Measurements from ENCODE around the gene OMA1.

OMA1 gene

DNA sequence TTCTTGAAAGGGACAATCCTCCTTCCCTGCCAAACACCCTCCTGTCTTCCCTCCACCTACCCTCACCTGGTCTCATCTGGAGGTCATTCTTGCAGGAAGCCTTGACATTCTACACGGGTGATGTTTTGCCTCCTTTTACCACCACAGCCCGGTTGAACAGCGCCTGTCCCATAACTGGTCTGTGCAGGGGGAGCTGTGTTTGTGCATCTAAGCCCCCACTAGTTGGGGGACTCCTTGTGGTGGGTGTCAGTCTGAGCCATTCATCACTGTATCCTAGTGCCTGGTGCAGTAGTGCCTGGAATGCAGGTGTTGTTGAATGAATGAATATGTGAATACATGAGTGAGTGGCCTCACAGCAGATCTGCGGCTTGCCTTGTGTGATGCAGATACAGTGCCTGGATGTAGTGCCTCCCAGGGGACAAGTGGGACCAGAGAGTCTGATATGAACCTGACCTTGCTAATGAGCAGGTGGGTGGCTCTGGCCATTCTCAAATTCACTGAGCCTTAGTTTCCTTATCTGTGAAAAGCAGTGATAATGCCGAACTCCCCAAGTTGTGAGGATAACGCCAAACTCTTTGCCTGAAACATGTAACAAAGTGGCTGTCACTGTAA is 79.8 kb downstream of the OMA1 start:
- TF ChIP-seq, protein P1, sequence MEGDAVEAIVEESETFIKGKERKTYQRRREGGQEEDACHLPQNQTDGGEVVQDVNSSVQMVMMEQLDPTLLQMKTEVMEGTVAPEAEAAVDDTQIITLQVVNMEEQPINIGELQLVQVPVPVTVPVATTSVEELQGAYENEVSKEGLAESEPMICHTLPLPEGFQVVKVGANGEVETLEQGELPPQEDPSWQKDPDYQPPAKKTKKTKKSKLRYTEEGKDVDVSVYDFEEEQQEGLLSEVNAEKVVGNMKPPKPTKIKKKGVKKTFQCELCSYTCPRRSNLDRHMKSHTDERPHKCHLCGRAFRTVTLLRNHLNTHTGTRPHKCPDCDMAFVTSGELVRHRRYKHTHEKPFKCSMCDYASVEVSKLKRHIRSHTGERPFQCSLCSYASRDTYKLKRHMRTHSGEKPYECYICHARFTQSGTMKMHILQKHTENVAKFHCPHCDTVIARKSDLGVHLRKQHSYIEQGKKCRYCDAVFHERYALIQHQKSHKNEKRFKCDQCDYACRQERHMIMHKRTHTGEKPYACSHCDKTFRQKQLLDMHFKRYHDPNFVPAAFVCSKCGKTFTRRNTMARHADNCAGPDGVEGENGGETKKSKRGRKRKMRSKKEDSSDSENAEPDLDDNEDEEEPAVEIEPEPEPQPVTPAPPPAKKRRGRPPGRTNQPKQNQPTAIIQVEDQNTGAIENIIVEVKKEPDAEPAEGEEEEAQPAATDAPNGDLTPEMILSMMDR (conservative IDR thresholded peaks at IDR 0.05): no peak
- no peak for TF ChIP-seq ZFX (IDR thresholded peaks at IDR 0.05)
- no peak overlapping the region for H3K27ac ChIP-seq

DNA sequence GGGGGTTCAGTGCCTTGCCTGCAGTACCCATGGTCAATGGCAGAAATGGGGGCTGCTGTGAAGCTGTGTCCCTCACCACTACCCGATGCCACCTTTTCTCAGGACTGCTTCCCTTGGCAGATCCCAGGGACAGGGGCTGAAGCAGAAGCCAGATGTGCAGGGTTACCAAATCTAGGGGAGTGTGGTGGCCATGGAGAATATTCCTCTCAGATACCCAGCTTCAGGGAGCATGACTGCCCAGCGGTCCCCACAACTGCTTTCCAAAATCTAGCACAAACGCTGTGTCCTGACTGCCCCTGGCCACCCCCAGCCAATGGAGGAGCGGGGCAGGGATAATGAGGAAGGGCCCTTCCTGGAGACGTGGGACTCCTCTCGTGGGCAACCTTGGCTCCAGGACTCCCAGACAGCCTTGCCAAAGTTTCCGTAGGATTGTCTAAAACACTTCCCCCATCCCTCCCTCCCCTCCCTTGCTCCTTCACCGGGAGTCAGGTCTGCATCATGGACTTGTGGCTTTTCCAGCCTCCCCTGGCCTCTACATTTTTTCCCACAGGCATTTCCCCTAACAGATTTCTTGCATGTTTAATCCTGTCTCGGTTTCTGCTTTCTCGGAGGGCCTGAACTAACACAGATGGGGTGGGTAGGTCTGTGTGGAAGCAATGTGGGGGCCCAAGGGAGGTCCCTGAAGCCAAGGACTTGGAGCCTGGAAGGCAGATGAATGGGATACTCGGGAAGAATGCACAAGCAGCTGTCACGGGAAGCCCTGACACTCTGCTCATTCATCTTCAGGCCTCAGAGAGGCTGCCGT is 80.5 kb downstream of the OMA1 start:
- H3K27ac ChIP-seq: no peak overlapping the region
- TF ChIP-seq ZFX (IDR thresholded peaks at IDR 0.05): no peak
- TF ChIP-seq, protein P1 (conservative IDR thresholded peaks at IDR 0.05): no peak

DNA sequence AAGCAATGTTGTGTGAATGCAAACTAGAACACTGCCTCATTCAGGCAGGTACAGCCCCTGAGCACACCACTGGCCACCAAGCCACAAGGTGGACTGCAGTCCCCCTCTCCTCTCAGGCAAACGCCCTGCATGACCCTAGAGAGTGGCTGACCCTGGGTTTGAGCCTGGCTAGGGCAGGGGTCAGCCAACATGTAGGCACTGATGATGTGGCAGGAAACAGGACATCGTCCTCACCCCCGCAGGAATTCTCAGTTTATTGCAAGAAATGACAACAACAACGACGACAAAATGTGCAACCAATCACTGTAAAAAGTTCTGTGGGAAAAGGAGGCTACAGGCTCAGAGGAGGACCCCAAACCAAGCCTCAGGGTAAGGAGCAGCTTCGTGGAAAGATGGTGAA is 81.3 kb downstream of the OMA1 start:
- no peak overlapping the region for H3K27ac ChIP-seq
- TF ChIP-seq, protein P1 (conservative IDR thresholded peaks at IDR 0.05): no peak
- no peak for TF ChIP-seq ZFX (IDR thresholded peaks at IDR 0.05)

DNA sequence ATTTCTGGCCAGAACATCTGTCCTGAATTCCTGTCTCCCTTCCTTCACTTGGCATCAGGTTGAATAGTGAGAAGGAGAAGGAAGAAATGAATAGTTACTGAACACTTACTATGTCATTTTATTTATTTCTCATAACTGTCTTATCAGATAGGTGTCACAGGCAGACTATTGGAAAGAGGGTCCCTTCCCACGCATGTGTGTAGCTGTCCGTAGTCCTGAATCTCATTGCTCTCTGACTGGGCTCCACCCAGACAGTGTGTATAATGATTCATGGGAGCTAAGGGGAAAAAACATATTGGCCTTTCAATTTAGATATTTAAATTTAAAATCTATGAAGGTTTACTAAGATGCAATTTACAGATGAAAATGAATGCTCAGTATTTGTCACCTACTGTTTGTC is 86.1 kb downstream of the OMA1 start:
- no peak overlapping the region for H3K27ac ChIP-seq
- TF ChIP-seq ZFX (IDR thresholded peaks at IDR 0.05): no peak
- TF ChIP-seq, protein P1 (conservative IDR thresholded peaks at IDR 0.05): no peak

DNA sequence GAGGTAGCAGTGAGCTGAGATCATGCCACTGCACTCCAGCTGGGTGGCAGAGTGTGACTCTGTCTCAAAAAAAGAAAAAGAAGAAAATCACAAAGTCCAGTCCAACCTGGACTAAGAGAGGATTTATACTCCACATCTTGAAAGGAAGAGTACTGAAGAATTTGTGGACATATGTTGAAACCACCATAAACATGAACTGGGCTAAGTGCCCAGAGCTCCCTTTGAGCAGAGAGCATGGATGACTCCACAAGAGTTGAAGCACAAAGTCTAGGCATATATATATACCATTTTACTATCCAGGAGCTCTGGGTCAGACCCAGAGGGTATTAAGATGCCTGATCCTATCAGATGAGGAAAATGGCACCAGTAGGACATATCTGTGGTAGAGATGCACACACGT is 86.6 kb downstream of the OMA1 start:
- H3K27ac ChIP-seq: no peak overlapping the region
- TF ChIP-seq, protein P1 (conservative IDR thresholded peaks at IDR 0.05): no peak
- TF ChIP-seq ZFX (IDR thresholded peaks at IDR 0.05): no peak

DNA sequence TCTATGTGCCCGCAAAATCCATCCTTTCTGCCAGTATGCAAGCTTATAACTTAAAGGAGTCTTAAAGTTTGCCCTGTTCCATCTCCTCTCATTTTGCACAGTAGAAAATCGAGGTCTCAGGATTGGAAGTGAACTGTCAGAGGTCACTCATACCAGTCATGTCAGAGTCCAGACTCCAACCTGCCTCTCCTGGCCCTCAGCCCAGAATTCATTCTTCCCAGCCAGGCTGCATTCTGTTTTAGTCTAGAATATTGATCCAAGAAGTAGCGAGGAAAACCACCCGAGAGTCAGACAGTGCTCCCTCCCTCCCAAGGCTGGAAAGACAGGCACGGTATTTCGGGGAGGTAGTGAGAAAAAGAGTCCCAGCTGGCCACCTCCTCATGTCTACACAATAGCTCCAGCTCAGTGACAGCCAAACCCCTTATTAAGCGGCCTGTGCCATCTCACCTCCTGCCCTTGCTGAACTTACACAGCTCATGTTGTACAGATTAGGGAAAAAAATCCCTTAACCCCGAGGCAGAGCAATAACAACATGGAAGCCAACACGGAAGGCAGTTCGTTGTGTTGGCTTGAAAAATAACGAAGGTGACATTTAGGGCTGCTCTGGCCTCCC is 89.4 kb downstream of the OMA1 start:
- H3K27ac ChIP-seq: no peak overlapping the region
- TF ChIP-seq ZFX (IDR thresholded peaks at IDR 0.05): no peak
- TF ChIP-seq, protein P1 (conservative IDR thresholded peaks at IDR 0.05): no peak

DNA sequence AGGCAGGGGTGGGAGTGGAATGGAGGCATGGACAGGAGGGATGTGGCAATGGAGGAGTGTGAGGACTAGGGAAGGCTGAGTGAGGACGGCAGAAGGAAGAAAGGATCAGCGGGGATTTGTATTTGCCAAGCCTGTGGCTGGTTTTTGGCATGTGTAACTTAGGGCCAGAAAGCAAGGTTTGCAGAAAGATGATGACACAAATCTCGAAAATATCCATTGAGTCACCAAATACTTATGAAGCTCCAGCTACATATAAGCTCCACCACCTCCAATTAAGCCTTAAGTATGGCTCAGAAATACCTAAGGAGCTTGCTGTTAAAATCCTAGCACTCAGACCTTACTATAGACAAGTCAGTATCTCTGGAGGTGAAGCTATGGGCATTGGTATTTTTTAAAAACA is 90.1 kb downstream of the OMA1 start:
- TF ChIP-seq, protein P1 (conservative IDR thresholded peaks at IDR 0.05): no peak
- TF ChIP-seq ZFX (IDR thresholded peaks at IDR 0.05): no peak
- no peak overlapping the region for H3K27ac ChIP-seq

All from C4-2B (cell line).